Esophagus muscularis mucosa (tissue), 4 donors: ENCODE results near the gene LIN9. TPM values are rescaled to one million over a fixed set of nuclear protein-coding genes. Genes with fewer than 3 reads are reported as not detected.

Experiments
- DNase-seq: peaks from one replicate; pipeline ENCODE4 v3.0.0-alpha.2; 2017; ENCODE audit errors: extremely low spot score
- H3K27ac ChIP-seq, 4 donors: fragments of 200-600 bp; sonication (generic); replicated peaks in 1 of 4; 1 replicate in 3 of 4; 2 replicates in 1 of 4; pipeline ENCODE4 v1.5.1; 2016 to 2019; ENCODE audit warnings: mild to moderate bottlenecking in 1 of 4
- H3K27me3 ChIP-seq, 4 donors: fragments of 200-600 bp; sonication (generic); one replicate each; pipeline versions ENCODE4 v1.5.1 to v1.6.0; 2016 to 2019
- H3K36me3 ChIP-seq, 4 donors: fragments of 200-600 bp; sonication (generic); one replicate each; pipeline ENCODE4 v1.5.1; 2016 to 2019
- H3K4me1 ChIP-seq, 4 donors: fragments of 200-600 bp; sonication (generic); one replicate each; pipeline ENCODE4 v1.5.1; 2016 to 2019
- H3K4me3 ChIP-seq, 4 donors: fragments of 200-600 bp; sonication (generic); 1 replicate in 2 of 4; 2 replicates in 2 of 4; pipeline ENCODE4 v1.5.1; 2016 to 2019; ENCODE audit warnings: mild to moderate bottlenecking in 4 of 4, moderate library complexity in 1 of 4
- H3K9me3 ChIP-seq, 4 donors: fragments of 200-600 bp; sonication (generic); 1 replicate in 3 of 4; 2 replicates in 1 of 4; pipeline ENCODE4 v1.5.1; 2016 to 2019
- EP300 ChIP-seq: sonication (generic); formaldehyde crosslinking; IDR thresholded peaks from one replicate; pipeline ENCODE4 v1.6.1; 2017; ENCODE audit warnings: antibody characterized with exemption
- POLR2A ChIP-seq: fragments of 450-650 bp; IDR thresholded peaks from one replicate; pipeline ENCODE4 v1.6.1; 2017; ENCODE audit warnings: antibody characterized with exemption, moderate library complexity, mild to moderate bottlenecking, low read depth
- POLR2AphosphoS5 ChIP-seq, 2 donors: sonication (generic); formaldehyde crosslinking; IDR thresholded peaks; one replicate each; pipeline ENCODE4 v1.6.1; 2017; ENCODE audit warnings: antibody characterized with exemption in 2 of 2
- WGBS: methylation state at CpG from one replicate; pipeline ENCODE4 v1.1.5; 2018; 5-methylcytosine and 5-hydroxymethylcytosine counted together
- intact Hi-C: fragments of 100-400 bp; cut with DNase I; formaldehyde crosslinking; loops from one replicate; pipeline ENCODE4 v1.15.1; 2023
- total RNA-seq, 4 donors: library from RNA; depleted of rRNA; stranded (reverse); fragments of >200 nt; gene quantifications; one replicate each; pipeline versions ENCODE4 v1.1.0 to v1.2.1, GENCODE V29; 2016
- TF ChIP-seq, protein P1 (sequence below), 3 experiments: fragments of 200-600 bp in 2 of 3; fragments of 450-650 bp in 1 of 3; sonication (generic) in 2 of 3; IDR thresholded peaks; one replicate each; pipeline ENCODE4 v1.5.1; 2017 to 2019; ENCODE audit warnings: antibody characterized with exemption in 3 of 3, mild to moderate bottlenecking in 2 of 3, moderate library complexity in 1 of 3

Gene LIN9
- total RNA-seq, 4 donors from 2014 or later, result 2.1 to 4.6 (median 2.8) TPM

DNA sequence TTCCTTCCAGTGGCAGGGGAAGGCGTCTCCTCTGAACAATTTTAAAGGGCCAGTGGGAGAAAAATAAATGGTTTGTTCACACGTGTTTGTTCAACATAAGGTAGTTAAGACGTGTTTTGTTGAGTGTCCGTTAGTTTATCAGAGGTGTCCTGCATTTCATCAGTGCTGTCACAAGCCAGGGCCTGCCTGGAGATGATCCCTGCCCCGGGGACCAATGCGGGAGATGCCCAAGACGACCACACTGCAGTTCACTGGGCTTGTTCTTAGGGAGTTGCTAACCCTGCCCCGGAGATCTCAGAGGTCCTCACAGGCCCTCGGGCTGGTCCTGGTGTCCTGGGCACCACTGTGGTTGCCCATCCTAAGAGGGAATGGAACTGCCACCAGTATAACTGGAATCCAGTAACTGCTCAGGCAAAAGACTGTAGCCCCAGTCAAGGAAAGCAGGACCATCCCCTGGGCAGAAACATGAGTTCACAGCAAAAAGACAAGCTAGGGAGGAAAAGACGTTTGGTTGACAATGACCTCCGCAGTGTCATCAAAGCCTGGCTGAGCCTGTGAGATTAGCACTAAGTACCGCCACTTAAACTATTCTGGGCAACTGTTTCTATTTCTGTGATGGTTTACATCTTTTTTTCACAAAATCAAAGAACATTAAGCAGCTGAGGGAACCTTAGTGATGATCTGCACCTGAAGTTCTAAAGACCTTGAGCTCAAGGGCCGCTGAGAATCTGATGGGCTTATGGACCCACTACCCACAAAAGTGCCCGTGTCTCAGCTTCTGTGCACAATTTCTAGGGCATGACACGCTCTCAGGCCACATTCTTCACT lies 44.9 kb upstream of the LIN9 start:
- H3K27me3 ChIP-seq, result no peaks in the 10 kb centered on the region
- no peak for TF ChIP-seq POLR2A
- TF ChIP-seq, protein P1, sequence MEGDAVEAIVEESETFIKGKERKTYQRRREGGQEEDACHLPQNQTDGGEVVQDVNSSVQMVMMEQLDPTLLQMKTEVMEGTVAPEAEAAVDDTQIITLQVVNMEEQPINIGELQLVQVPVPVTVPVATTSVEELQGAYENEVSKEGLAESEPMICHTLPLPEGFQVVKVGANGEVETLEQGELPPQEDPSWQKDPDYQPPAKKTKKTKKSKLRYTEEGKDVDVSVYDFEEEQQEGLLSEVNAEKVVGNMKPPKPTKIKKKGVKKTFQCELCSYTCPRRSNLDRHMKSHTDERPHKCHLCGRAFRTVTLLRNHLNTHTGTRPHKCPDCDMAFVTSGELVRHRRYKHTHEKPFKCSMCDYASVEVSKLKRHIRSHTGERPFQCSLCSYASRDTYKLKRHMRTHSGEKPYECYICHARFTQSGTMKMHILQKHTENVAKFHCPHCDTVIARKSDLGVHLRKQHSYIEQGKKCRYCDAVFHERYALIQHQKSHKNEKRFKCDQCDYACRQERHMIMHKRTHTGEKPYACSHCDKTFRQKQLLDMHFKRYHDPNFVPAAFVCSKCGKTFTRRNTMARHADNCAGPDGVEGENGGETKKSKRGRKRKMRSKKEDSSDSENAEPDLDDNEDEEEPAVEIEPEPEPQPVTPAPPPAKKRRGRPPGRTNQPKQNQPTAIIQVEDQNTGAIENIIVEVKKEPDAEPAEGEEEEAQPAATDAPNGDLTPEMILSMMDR (IDR thresholded peaks at IDR 0.05), result no peak
- no peak for TF ChIP-seq POLR2AphosphoS5 (IDR thresholded peaks at IDR 0.05)
- TF ChIP-seq EP300, result no peak
- H3K4me1 ChIP-seq, result peaks cover 0 to 26% (median 6%) of the 10 kb centered on the region in 4 donors
- peaks cover 4 to 34% (median 6%) of the 10 kb centered on the region in 4 donors for H3K36me3 ChIP-seq
- intact Hi-C loops, result no loop called here
- H3K4me3 ChIP-seq, result no peak overlapping the region
- H3K27ac ChIP-seq, result no peak overlapping the region
- no peak for DNase-seq
- H3K9me3 ChIP-seq, result no peaks in the 10 kb centered on the region
- 75% methylated on average over 14 of the region's 15 CpGs for WGBS

DNA sequence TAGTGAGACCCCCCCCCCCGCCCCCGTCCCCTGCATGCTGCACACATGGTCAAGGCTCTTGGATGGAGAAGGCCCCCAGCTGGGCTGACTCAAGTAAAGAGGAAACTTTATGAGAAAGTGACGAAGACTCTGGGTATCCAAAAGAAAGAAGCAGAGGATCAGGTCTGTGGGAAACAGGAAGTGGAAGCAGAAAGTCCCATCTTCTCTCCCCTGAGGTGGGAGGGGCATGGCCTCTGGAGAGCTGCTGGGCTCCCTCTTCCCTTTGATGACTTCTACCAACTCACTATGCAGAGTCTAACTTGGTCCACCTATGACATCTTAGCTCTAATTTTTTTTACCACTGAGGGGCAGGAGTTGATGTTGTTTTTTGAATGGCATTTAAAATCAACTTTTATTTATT lies 42.7 kb upstream of the LIN9 start:
- Histone ChIP-seq H3K27ac (no peak overlapping the region), H3K4me3 (no peak overlapping the region), H3K36me3 (peaks cover 0 to 13% (median 0%) of the 10 kb centered on the region in 4 donors), H3K9me3 (no peaks in the 10 kb centered on the region), H3K27me3 (no peaks in the 10 kb centered on the region), H3K4me1 (peaks cover 0 to 23% (median 6%) of the 10 kb centered on the region in 4 donors)
- TF ChIP-seq POLR2AphosphoS5 (IDR thresholded peaks at IDR 0.05), result no peak
- TF ChIP-seq, protein P1 (IDR thresholded peaks at IDR 0.05), result no peak
- no peak for TF ChIP-seq EP300
- WGBS, result 81% methylated on average over 3 of the region's 3 CpGs
- DNase-seq, result no peak
- intact Hi-C loops, result no loop called here

DNA sequence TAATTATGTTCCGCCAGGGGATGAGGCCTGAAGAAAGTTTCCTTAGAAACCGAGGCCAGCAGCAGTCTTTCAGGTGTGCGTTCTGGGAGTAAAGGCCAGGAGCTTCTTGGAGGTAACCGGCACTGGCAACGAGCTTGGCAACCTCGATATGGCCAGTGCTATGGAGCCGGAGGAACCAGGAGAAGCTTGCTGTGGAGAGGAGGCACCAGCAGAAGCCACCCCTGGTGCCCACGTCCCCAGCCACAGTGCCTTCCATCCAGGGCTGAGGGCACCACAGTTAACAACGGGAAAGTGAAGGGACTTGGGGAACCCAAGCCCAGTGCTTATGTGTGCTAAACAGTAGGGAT lies 41.5 kb upstream of the LIN9 start:
- Histone ChIP-seq H3K27ac (no peak overlapping the region), H3K27me3 (no peaks in the 10 kb centered on the region), H3K36me3 (peaks cover 0 to 5% (median 0%) of the 10 kb centered on the region in 4 donors), H3K9me3 (no peaks in the 10 kb centered on the region), H3K4me3 (no peak overlapping the region), H3K4me1 (peaks cover 0 to 12% (median 0%) of the 10 kb centered on the region in 4 donors)
- DNase-seq, result no peak
- 81% methylated on average over 9 of the region's 9 CpGs for WGBS
- intact Hi-C loops, result no loop called here
- TF ChIP-seq, protein P1 (IDR thresholded peaks at IDR 0.05), result no peak

DNA sequence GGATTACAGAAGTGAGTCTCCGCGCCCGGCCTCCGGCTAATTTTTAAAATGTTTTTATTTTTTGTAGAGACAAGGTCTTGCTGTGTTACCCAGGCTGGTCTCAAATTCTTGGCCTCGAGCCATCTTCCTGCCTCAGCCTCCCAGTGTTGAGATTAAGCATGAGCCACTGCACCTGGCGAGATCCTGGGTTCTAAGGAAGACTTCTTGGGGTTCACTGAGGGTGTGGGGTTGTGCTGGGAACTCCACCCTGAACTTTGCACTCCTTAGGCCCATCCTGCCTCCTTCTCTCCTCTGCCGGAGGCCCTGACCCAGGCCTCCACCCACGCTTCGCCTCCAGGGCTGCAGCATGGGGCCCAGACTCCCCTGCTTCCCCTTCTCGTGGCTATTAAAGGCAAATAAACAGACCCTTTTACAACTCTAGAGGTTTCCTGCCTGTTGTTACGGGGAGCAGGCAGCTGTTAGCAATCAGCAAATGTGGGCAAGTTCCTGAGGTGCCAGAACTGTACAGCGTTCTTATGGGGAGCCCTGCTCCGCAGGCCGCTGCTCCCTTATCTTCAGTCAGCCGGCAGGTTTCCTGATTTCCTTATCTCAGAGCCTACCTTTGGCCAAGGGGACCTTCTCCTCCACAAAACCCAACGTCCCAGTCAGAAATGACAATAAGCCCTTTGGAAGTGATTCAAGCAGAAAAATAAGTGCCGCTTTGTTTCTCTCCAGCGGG lies 41.0 kb upstream of the LIN9 start:
- no peak overlapping the region for H3K27ac ChIP-seq
- no peaks in the 10 kb centered on the region for H3K27me3 ChIP-seq
- intact Hi-C loops, result no loop called here
- H3K36me3 ChIP-seq, result no peaks in the 10 kb centered on the region
- H3K9me3 ChIP-seq, result no peaks in the 10 kb centered on the region
- peaks cover 0 to 12% (median 0%) of the 10 kb centered on the region in 4 donors for H3K4me1 ChIP-seq
- no peak overlapping the region for H3K4me3 ChIP-seq
- 46% methylated on average over 18 of the region's 18 CpGs for WGBS
- DNase-seq, result no peak
- TF ChIP-seq EP300, result no peak
- no peak for TF ChIP-seq POLR2A
- TF ChIP-seq, protein P1 (IDR thresholded peaks at IDR 0.05), result no peak
- TF ChIP-seq POLR2AphosphoS5 (IDR thresholded peaks at IDR 0.05), result no peak
